HCT116 (cell line): ENCODE measurements around the gene COPS3. TPM values are rescaled to one million over a fixed set of nuclear protein-coding genes. Genes with fewer than 3 reads are reported as not detected.

Source experiments
- ATAC-seq: fragments of 200-7000 bp; cut with Tn5 transposase; 2 replicates; pipeline ENCODE4 v1.9.1; 2020; ENCODE audit warnings: mild to moderate bottlenecking, moderate library complexity
- BruUV-seq: library from RNA; stranded (reverse); fragments of 400-500 nt; replicated peaks from 2 replicates; lab custom pipeline; 2021; lab: Mats Ljungman, UMichigan
- CTCF ChIA-PET: fragments of 300-600 bp; sonication (Branson Sonifier 250); formaldehyde crosslinking; loops from one replicate; lab custom pipeline; 2021; ENCODE audit warnings: antibody characterized with exemption; lab: Charles Lee
- POLR2A ChIA-PET: fragments of 300-600, 350-600 bp; sonication (Branson Sonifier 250); formaldehyde crosslinking; loops from one replicate; lab custom pipeline; 2021; ENCODE audit warnings: antibody characterized with exemption; lab: Charles Lee
- RAD21 ChIA-PET, 2 experiments: fragments of 300-600 bp; sonication (Branson Sonifier 250); formaldehyde crosslinking; loops; one replicate each; lab custom pipeline; 2023; ENCODE audit warnings: low total read pairs in 2 of 2; ENCODE audit not compliant: uncharacterized antibody in 2 of 2, unreplicated experiment in 2 of 2, low non-redundant PET in 1 of 2; lab: Charles Lee
- DNase-seq: peaks from one replicate; pipeline ENCODE4 v3.0.0-alpha.2; 2010; ENCODE audit warnings: low read depth, low spot score
- H2AFZ ChIP-seq: fragments of 200-600 bp; shearing (Covaris generic), sonication (generic); 2 replicates; pipeline ENCODE4 v1.6.1; 2017; ENCODE audit warnings: low read depth, mixed run types, mixed read lengths, antibody characterized with exemption, low read length; ENCODE audit not compliant: poor library complexity, severe bottlenecking
- H3K27ac ChIP-seq: 2 replicates; pipeline ENCODE4 v1.5.1; 2012; ENCODE audit warnings: low read depth, low read length
- H3K27me3 ChIP-seq: fragments of 200-600 bp; sonication (generic); 2 replicates; pipeline ENCODE4 v1.6.1; 2016; ENCODE audit warnings: mixed run types, low read length, mixed read lengths; ENCODE audit not compliant: insufficient read depth
- H3K36me3 ChIP-seq, 2 experiments: fragments of 200-500 bp in 1 of 2; fragments of 200-600 bp in 1 of 2; sonication (Bioruptor generic) in 1 of 2; sonication (generic) in 1 of 2; 2 replicates each; pipeline versions ENCODE4 v1.5.1 to v1.6.1; 2014 to 2016; ENCODE audit warnings: low read length in 2 of 2, inconsistent platforms in 1 of 2, mixed read lengths in 1 of 2, mixed run types in 1 of 2; ENCODE audit not compliant: insufficient read depth in 2 of 2, control insufficient read depth in 1 of 2
- H3K4me1 ChIP-seq, 2 experiments: fragments of 200-600 bp in 1 of 2; sonication (generic) in 1 of 2; 2 replicates each; pipeline versions ENCODE4 v1.5.1 to v1.6.1; 2012 to 2017; ENCODE audit warnings: low read length in 2 of 2, inconsistent platforms in 1 of 2, mild to moderate bottlenecking in 1 of 2, mixed read lengths in 1 of 2, mixed run types in 1 of 2, moderate library complexity in 1 of 2; ENCODE audit not compliant: insufficient read depth in 2 of 2, control insufficient read depth in 1 of 2
- H3K4me2 ChIP-seq: fragments of 200-600 bp; sonication (generic); 2 replicates; pipeline ENCODE4 v1.6.1; 2017; ENCODE audit warnings: mixed run types, low read length, mixed read lengths
- H3K4me3 ChIP-seq, 2 experiments: fragments of 200-600 bp in 1 of 2; sonication (generic) in 1 of 2; replicated peaks in 1 of 2; 2 replicates each; pipeline ENCODE4 v1.5.1; 2011 to 2016; ENCODE audit warnings: low read length in 2 of 2, control low read depth in 1 of 2, low read depth in 1 of 2, mild to moderate bottlenecking in 1 of 2, mixed read lengths in 1 of 2, mixed run types in 1 of 2
- H3K79me2 ChIP-seq: fragments of 200-600 bp; sonication (generic); 2 replicates; pipeline ENCODE4 v1.6.1; 2017; ENCODE audit warnings: mild to moderate bottlenecking, mixed run types, low read length, moderate library complexity, mixed read lengths; ENCODE audit not compliant: insufficient read depth
- H3K9ac ChIP-seq: fragments of 200-600 bp; sonication (generic); 2 replicates; pipeline ENCODE4 v1.6.1; 2016; ENCODE audit warnings: low read length, mixed read lengths
- H3K9me2 ChIP-seq: fragments of 200-600 bp; sonication (generic), shearing (Covaris generic); 2 replicates; pipeline ENCODE4 v1.6.1; 2017; ENCODE audit warnings: mixed run types, mild to moderate bottlenecking, moderate library complexity; ENCODE audit not compliant: insufficient read depth
- H3K9me3 ChIP-seq, 2 experiments: fragments of 200-500 bp in 1 of 2; fragments of 200-600 bp in 1 of 2; sonication (Bioruptor generic) in 1 of 2; sonication (generic) in 1 of 2; 2 replicates each; pipeline ENCODE4 v1.6.1; 2014 to 2017; ENCODE audit warnings: low read length in 2 of 2, mixed read lengths in 2 of 2, inconsistent platforms in 1 of 2, low read depth in 1 of 2, mild to moderate bottlenecking in 1 of 2, mixed run types in 1 of 2, moderate library complexity in 1 of 2; ENCODE audit not compliant: control insufficient read depth in 1 of 2, insufficient read depth in 1 of 2
- H4K20me1 ChIP-seq: fragments of 200-600 bp; sonication (generic), shearing (Covaris generic); 2 replicates; pipeline ENCODE4 v1.6.1; 2017; ENCODE audit warnings: mixed run types, mild to moderate bottlenecking, moderate library complexity; ENCODE audit not compliant: insufficient read depth
- CBX3 ChIP-seq: IDR thresholded peaks from 2 replicates; pipeline ENCODE4 v1.6.1; 2012; ENCODE audit warnings: low read depth
- CEBPB ChIP-seq: IDR thresholded peaks from 2 replicates; pipeline ENCODE4 v1.6.1; 2012; ENCODE audit warnings: low read depth
- EGR1 ChIP-seq: IDR thresholded peaks from 2 replicates; pipeline ENCODE4 v1.6.1; 2012; ENCODE audit warnings: low read depth
- EZH2phosphoT487 ChIP-seq: fragments of 200-600 bp; IDR thresholded peaks from 2 replicates; pipeline ENCODE4 v1.6.1; 2018; ENCODE audit warnings: antibody characterized with exemption, borderline replicate concordance
- JUND ChIP-seq: IDR thresholded peaks from 2 replicates; pipeline ENCODE4 v1.6.1; 2012
- POLR2A ChIP-seq: IDR thresholded peaks from 2 replicates; pipeline ENCODE4 v1.7.0; 2011; ENCODE audit warnings: borderline replicate concordance; ENCODE audit not compliant: insufficient read depth, insufficient read length; ENCODE audit errors: extremely low read depth
- POLR2AphosphoS5 ChIP-seq: IDR thresholded peaks from 2 replicates; pipeline ENCODE4 v1.6.1; 2011; ENCODE audit warnings: mild to moderate bottlenecking, low read depth, low read length, moderate library complexity
- RAD21 ChIP-seq: IDR thresholded peaks from 2 replicates; pipeline ENCODE4 v1.6.1; 2012; ENCODE audit warnings: low read depth, mild to moderate bottlenecking
- SP1 ChIP-seq: IDR thresholded peaks from 2 replicates; pipeline ENCODE4 v1.6.1; 2012; ENCODE audit warnings: low read depth
- SRF ChIP-seq: IDR thresholded peaks from 2 replicates; pipeline ENCODE4 v1.6.1; 2012; ENCODE audit warnings: low read depth
- YY1 ChIP-seq: IDR thresholded peaks from 2 replicates; pipeline ENCODE4 v1.6.1; 2011; ENCODE audit warnings: low read length, low read depth, moderate library complexity, mild to moderate bottlenecking; ENCODE audit not compliant: insufficient replicate concordance; ENCODE audit errors: extremely low read depth
- ZNF274 ChIP-seq: fragments of 200-500 bp; sonication (Bioruptor generic); IDR thresholded peaks from 2 replicates; pipeline ENCODE4 v1.6.1; 2014; ENCODE audit warnings: mild to moderate bottlenecking, low read depth, low read length, inconsistent platforms
- intact Hi-C: fragments of 100-400 bp; cut with micrococcal nuclease; formaldehyde crosslinking; loops from 2 replicates; pipeline ENCODE4 v1.10.0; 2022
- total RNA-seq: library from RNA; stranded (reverse); gene quantifications from one replicate; pipeline ENCODE4 v1.2.1, GENCODE V29; 2021; ENCODE audit not compliant: unreplicated experiment
- TF ChIP-seq, protein P1 (sequence below): IDR thresholded peaks from 2 replicates; pipeline ENCODE4 v1.6.1; 2012
- TF ChIP-seq, protein P2 (sequence below): IDR thresholded peaks from 2 replicates; pipeline ENCODE4 v1.6.1; 2012

The COPS3 gene
- total RNA-seq, 1 experiment from 2014 or later, result 99.0 TPM

DNA sequence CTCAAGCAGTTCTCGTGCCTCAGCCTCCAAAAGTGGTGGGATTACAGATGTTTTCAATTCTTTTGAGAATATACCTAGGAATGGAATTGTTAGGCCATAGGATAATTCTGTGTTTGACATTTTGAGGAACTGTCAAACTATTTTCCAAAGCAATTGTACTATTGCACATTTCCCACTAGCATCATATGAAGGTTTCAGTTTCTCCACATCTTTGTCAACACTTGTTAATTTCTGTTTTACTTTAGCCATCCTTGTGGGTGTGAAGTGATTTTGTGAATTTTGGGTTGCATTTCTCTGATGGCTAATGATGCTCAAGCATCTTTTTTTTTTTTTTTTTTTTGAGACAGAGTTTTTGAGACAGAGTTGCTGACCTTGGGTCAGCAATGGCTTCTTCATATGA is 28.3 kb upstream of the COPS3 start:
- no TSS peak for BruUV-seq
- no peak overlapping the region for H3K27ac ChIP-seq
- no peak overlapping the region for H3K4me2 ChIP-seq
- H3K9me3 ChIP-seq, result no peaks in the 10 kb centered on the region
- H3K4me1 ChIP-seq, result peaks cover 0 to 13% of the 10 kb centered on the region in 2 experiments; a peak in 2 of 4 replicates
- ATAC-seq (no peak), DNase-seq (no peak)
- TF ChIP-seq, protein P1, sequence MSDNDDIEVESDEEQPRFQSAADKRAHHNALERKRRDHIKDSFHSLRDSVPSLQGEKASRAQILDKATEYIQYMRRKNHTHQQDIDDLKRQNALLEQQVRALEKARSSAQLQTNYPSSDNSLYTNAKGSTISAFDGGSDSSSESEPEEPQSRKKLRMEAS, result no peak
- TF ChIP-seq EZH2phosphoT487, result no peak
- no peak for TF ChIP-seq SP1
- TF ChIP-seq YY1, result no peak
- TF ChIP-seq CBX3, result no peak
- no peak for TF ChIP-seq CEBPB
- no peak for TF ChIP-seq SRF
- no peak for TF ChIP-seq POLR2A
- TF ChIP-seq EGR1, result no peak
- no peak for TF ChIP-seq POLR2AphosphoS5
- TF ChIP-seq JUND, result no peak
- TF ChIP-seq, protein P2, sequence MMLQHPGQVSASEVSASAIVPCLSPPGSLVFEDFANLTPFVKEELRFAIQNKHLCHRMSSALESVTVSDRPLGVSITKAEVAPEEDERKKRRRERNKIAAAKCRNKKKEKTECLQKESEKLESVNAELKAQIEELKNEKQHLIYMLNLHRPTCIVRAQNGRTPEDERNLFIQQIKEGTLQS, result no peak
- TF ChIP-seq RAD21, result no peak
- no peak for TF ChIP-seq ZNF274
- H3K27me3 ChIP-seq, result no peaks in the 10 kb centered on the region
- no peaks in the 10 kb centered on the region for H4K20me1 ChIP-seq
- no peak overlapping the region for H3K9ac ChIP-seq
- POLR2A ChIA-PET, result no interaction called here
- H3K4me3 ChIP-seq, result no peak overlapping the region
- H3K79me2 ChIP-seq, result no peaks in the 10 kb centered on the region
- no peaks in the 10 kb centered on the region for H3K36me3 ChIP-seq
- intact Hi-C loops, result no loop called here
- RAD21 ChIA-PET, result no interaction called here
- CTCF ChIA-PET, result no interaction called here
- H2AFZ ChIP-seq, result no peak overlapping the region
- no peaks in the 10 kb centered on the region for H3K9me2 ChIP-seq
